ENCODE measurements around the gene IL10. TPM values are rescaled to one million over a fixed set of nuclear protein-coding genes. Genes with fewer than 3 reads are reported as not detected.
A peak's percentile ranks its signal among the peaks of the same experiment; 100 is the strongest.

IL10 gene
- total and polyA plus RNA-seq, 8 donors: 0.29 to 7.2 (median 1.5) TPM; not detected in 2

GRCh38 chr1:206776229-206776628, 3.9 kb upstream of the IL10 start:
- H3K4me1 ChIP-seq: peaks cover 0 to under 1% (median 0%) of the 10 kb centered on the region in 4 donors
- peak in 1 of 2 donors; percentile 47 for DNase-seq
- intact Hi-C loops (cut with DNase I; ENCODE audit: low total_unique reads): no loop called here
- H3K4me3 ChIP-seq: no peak overlapping the region
- H3K27me3 ChIP-seq: peaks cover 0 to 16% (median 0%) of the 10 kb centered on the region in 3 donors
- TF ChIP-seq CTCF (IDR thresholded peaks at IDR 0.05) (no peak), POLR2AphosphoS5 (IDR thresholded peaks at IDR 0.05) (no peak), POLR2A (IDR thresholded peaks at IDR 0.05) (no peak), EP300 (IDR thresholded peaks at IDR 0.05) (no peak)
- no peaks in the 10 kb centered on the region for H3K36me3 ChIP-seq
- no peaks in the 10 kb centered on the region for H3K9me3 ChIP-seq
- no peak overlapping the region for H3K27ac ChIP-seq
- WGBS, 5 donors: 48 to 81% (median 60%) methylated on average over 4 of the region's 4 CpGs

- no peak for DNase-seq
- intact Hi-C loops (cut with DNase I; ENCODE audit: low total_unique reads): no loop called here
- Histone ChIP-seq H3K9me3 (no peaks in the 10 kb centered on the region), H3K4me3 (no peak overlapping the region), H3K27ac (no peak overlapping the region), H3K4me1 (peaks cover 0 to 15% (median 0%) of the 10 kb centered on the region in 4 donors), H3K27me3 (peaks cover 0 to 16% (median 0%) of the 10 kb centered on the region in 3 donors), H3K36me3 (no peaks in the 10 kb centered on the region)
- WGBS, 5 donors: 57 to 76% (median 73%) methylated on average over 3 of the region's 3 CpGs
- TF ChIP-seq EP300 (IDR thresholded peaks at IDR 0.05) (no peak), POLR2AphosphoS5 (IDR thresholded peaks at IDR 0.05) (no peak), POLR2A (IDR thresholded peaks at IDR 0.05) (no peak), CTCF (IDR thresholded peaks at IDR 0.05) (no peak)
Measured at GRCh38 chr1:206774093-206774492, 1.8 kb upstream of the IL10 start.

GRCh38 chr1:206771338-206771692, 979 bp downstream of the IL10 start:
- H3K36me3 ChIP-seq: no peaks in the 10 kb centered on the region
- H3K27ac ChIP-seq: peak overlapping the region in 4 of 5 donors; percentile 21 to 65 (median 40)
- intact Hi-C loops (cut with DNase I; ENCODE audit: low total_unique reads): no loop called here
- DNase-seq: no peak
- no peaks in the 10 kb centered on the region for H3K9me3 ChIP-seq
- peaks cover 0 to 30% (median 0%) of the 10 kb centered on the region in 4 donors for H3K4me1 ChIP-seq
- 72 to 78% (median 75%) methylated on average over 4 of the region's 4 CpGs for WGBS, 5 donors
- peaks cover 0 to 16% (median 0%) of the 10 kb centered on the region in 3 donors for H3K27me3 ChIP-seq
- peak overlapping the region in 1 of 4 donors; percentile 15 for H3K4me3 ChIP-seq
- TF ChIP-seq POLR2A (IDR thresholded peaks at IDR 0.05): no peak
- no peak for TF ChIP-seq CTCF (IDR thresholded peaks at IDR 0.05)
- TF ChIP-seq EP300 (IDR thresholded peaks at IDR 0.05): no peak
- TF ChIP-seq POLR2AphosphoS5 (IDR thresholded peaks at IDR 0.05): no peak

- intact Hi-C loops (cut with DNase I; ENCODE audit: low total_unique reads): no loop called here
- H3K4me3 ChIP-seq: peak within 1 kb of the TSS in 1 of 4 donors; percentile 19
- TF ChIP-seq CTCF (IDR thresholded peaks at IDR 0.05) (no peak), EP300 (IDR thresholded peaks at IDR 0.05) (no peak), POLR2AphosphoS5 (IDR thresholded peaks at IDR 0.05) (no peak)
- 64 to 72% (median 67%) methylated on average over 9 of the region's 9 CpGs for WGBS, 5 donors
- peaks cover 0 to 16% (median 0%) of the 10 kb centered on the region in 3 donors for H3K27me3 ChIP-seq
- H3K4me1 ChIP-seq: peaks cover 0 to 30% (median 0%) of the 10 kb centered on the region in 4 donors
- peak in 1 of 2 donors; percentile 34 for DNase-seq
- H3K9me3 ChIP-seq: no peaks in the 10 kb centered on the region
- H3K27ac ChIP-seq: peak within 1 kb of the TSS in 4 of 5 donors; percentile 29 to 65 (median 40)
- no peaks in the 10 kb centered on the region for H3K36me3 ChIP-seq
Measured at GRCh38 chr1:206770531-206771337, 1.6 kb downstream of the IL10 start, which contains the start of gene IL19. Gene IL19 (plus strand): TSS chr1:206770773. CDS start chr1:206836663, 65,890 bp downstream.

Measured in stomach (tissue), 9 donors.